Neural progenitor cell (in vitro differentiated cells): ENCODE measurements around the gene USP15.

Experiments
- EZH2 ChIP-seq: fragments of 200-600 bp; sonication (generic); IDR thresholded peaks from 2 replicates; pipeline ENCODE4 v1.6.1; 2017; ENCODE audit warnings: antibody characterized with exemption, mild to moderate bottlenecking, moderate library complexity
- TF ChIP-seq, protein P1 (sequence below): fragments of 200-600 bp; sonication (generic); IDR thresholded peaks from 2 replicates; pipeline ENCODE4 v1.5.1; 2017; ENCODE audit warnings: antibody characterized with exemption, mild to moderate bottlenecking

DNA sequence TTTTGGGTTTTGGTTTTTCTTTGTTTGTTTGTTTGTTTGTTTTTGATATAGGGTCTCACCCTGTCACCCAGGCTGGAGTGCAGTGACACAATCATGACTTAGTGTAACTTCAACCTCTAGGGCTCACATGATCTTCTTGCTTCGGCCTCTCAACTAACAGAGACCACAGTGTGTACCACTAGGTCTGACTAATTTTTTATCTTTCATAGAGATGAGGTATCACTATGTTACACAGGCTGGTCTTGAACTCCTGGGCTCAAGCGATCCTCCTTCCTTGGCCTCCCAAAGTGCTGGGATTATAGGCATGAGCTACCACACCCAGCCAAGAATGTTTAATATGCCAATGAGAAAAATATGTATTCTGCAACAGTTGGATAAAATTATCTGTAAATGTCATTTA lies 29.6 kb upstream of the USP15 start:
- TF ChIP-seq, protein P1, sequence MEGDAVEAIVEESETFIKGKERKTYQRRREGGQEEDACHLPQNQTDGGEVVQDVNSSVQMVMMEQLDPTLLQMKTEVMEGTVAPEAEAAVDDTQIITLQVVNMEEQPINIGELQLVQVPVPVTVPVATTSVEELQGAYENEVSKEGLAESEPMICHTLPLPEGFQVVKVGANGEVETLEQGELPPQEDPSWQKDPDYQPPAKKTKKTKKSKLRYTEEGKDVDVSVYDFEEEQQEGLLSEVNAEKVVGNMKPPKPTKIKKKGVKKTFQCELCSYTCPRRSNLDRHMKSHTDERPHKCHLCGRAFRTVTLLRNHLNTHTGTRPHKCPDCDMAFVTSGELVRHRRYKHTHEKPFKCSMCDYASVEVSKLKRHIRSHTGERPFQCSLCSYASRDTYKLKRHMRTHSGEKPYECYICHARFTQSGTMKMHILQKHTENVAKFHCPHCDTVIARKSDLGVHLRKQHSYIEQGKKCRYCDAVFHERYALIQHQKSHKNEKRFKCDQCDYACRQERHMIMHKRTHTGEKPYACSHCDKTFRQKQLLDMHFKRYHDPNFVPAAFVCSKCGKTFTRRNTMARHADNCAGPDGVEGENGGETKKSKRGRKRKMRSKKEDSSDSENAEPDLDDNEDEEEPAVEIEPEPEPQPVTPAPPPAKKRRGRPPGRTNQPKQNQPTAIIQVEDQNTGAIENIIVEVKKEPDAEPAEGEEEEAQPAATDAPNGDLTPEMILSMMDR = no peak
- TF ChIP-seq EZH2 = no peak
